MM.1S (cell line): ENCODE results near the gene BBIP1.

Experiments
- CTCF ChIP-seq: fragments of 300-600 bp; sonication (generic); IDR thresholded peaks from 2 replicates; pipeline ENCODE4 v1.5.1; 2016; ENCODE audit warnings: antibody characterized with exemption, low read length, mixed read lengths
- EZH2 ChIP-seq: fragments of 300-600 bp; sonication (generic); optimal IDR thresholded peaks from 2 replicates; pipeline ENCODE3; 2017; ENCODE audit warnings: low read depth, mild to moderate bottlenecking, antibody characterized with exemption, low read length, mixed read lengths

- TF ChIP-seq CTCF (no peak), EZH2 (no peak)
Measured at GRCh38 chr10:110867807-110868465, 51.0 kb downstream of the BBIP1 start.
